Testis (tissue), 3 donors: ENCODE measurements around the gene VDR. TPM values are rescaled to one million over a fixed set of nuclear protein-coding genes. Genes with fewer than 3 reads are reported as not detected.
"Not testable (repeated sequence)": the region's sequence is repeated elsewhere in the genome, so short reads cannot be mapped to it uniquely, and the experiment has no call there.

Experiments used
- DNase-seq: peaks from one replicate; pipeline ENCODE4 v3.0.0-alpha.2; 2019
- H3K27ac ChIP-seq, 2 donors: fragments of 200-600 bp; sonication (generic); one replicate each; pipeline ENCODE4 v1.5.1; 2019
- H3K27me3 ChIP-seq: fragments of 200-600 bp; sonication (generic); one replicate; pipeline ENCODE4 v1.5.1; 2019
- H3K36me3 ChIP-seq: fragments of 200-600 bp; sonication (generic); one replicate; pipeline ENCODE4 v1.5.1; 2017; ENCODE audit warnings: low read depth; ENCODE audit errors: missing control alignments
- H3K4me1 ChIP-seq: fragments of 200-600 bp; sonication (generic); one replicate; pipeline ENCODE4 v1.5.1; 2019
- H3K4me3 ChIP-seq, 2 donors: fragments of 200-600 bp; sonication (generic); one replicate each; pipeline ENCODE4 v1.5.1; 2017 to 2019
- H3K9me3 ChIP-seq: fragments of 200-600 bp; sonication (generic); one replicate; pipeline ENCODE4 v1.5.1; 2017
- CTCF ChIP-seq, 3 experiments: fragments of 450-650 bp in 2 of 3; fragments of 200-600 bp in 1 of 3; sonication (generic) in 1 of 3; IDR thresholded peaks; one replicate each; pipeline ENCODE4 v1.5.1; 2016 to 2019; ENCODE audit warnings: antibody characterized with exemption in 3 of 3, mild to moderate bottlenecking in 2 of 3, moderate library complexity in 1 of 3
- POLR2A ChIP-seq: fragments of 450-650 bp; IDR thresholded peaks from one replicate; pipeline ENCODE4 v1.6.1; 2017; ENCODE audit warnings: antibody characterized with exemption, mild to moderate bottlenecking, moderate library complexity
- whole genome bisulfite sequencing, 2 donors: methylation state at CpG; one replicate each; pipeline ENCODE4 v1.1.5; 2018; 5-methylcytosine and 5-hydroxymethylcytosine counted together
- intact Hi-C: fragments of 100-400 bp; cut with DNase I; formaldehyde crosslinking; loops from one replicate; pipeline ENCODE4 v1.15.1; 2023; ENCODE audit warnings: low total_unique reads
- polyA plus RNA-seq: library from polyadenylated mRNA; stranded (reverse); fragments of 350-450 nt; fragmentation: Illumina TruSeq; extraction: RNeasy Lipid Tissue Mini Kit (QIAGEN cat#74804); gene quantifications from one replicate; pipeline ENCODE4 v1.2.3, GENCODE V29; 2014; ENCODE audit warnings: low read depth, low replicate concordance; ENCODE audit not compliant: insufficient read depth
- total RNA-seq, 2 donors: library from RNA; depleted of rRNA; stranded (reverse); fragments of >200 nt; gene quantifications; one replicate each; pipeline ENCODE4 v1.2.3, GENCODE V29; 2016

VDR gene
- total and polyA plus RNA-seq, 3 donors from 2014 or later = 1.4 to 3.7 (median 2.9) TPM

DNA sequence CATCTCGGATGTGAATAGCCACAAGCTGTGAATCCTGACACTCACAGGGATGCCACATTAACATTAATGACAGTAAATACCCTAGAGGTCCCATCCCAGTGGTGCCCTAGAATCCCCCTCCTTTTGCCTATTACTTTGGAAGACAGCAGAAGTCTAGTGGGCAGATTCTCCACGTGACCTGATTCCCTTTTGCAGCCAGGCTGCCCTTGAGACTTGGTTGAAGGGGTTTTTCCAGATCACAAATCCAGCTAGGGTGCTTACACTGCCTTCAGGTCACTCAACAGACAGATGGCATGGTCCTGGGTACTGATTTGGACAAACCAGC is 93.8 kb downstream of the VDR start:
- no peaks in the 10 kb centered on the region for H3K27me3 ChIP-seq
- no peaks in the 10 kb centered on the region for H3K36me3 ChIP-seq
- intact Hi-C loops = no loop called here
- TF ChIP-seq POLR2A (no peak), CTCF (IDR thresholded peaks at IDR 0.05) (peak in 1 of 3 experiments; percentile 0)
- peak overlapping the region; percentile 91 to 94 for H3K27ac ChIP-seq
- WGBS, 2 donors = 42 to 51% methylated on average over 2 of the region's 2 CpGs
- H3K4me3 ChIP-seq = no peak overlapping the region
- no peak for DNase-seq
- no peaks in the 10 kb centered on the region for H3K9me3 ChIP-seq
- peaks cover 64% of the 10 kb centered on the region for H3K4me1 ChIP-seq

DNA sequence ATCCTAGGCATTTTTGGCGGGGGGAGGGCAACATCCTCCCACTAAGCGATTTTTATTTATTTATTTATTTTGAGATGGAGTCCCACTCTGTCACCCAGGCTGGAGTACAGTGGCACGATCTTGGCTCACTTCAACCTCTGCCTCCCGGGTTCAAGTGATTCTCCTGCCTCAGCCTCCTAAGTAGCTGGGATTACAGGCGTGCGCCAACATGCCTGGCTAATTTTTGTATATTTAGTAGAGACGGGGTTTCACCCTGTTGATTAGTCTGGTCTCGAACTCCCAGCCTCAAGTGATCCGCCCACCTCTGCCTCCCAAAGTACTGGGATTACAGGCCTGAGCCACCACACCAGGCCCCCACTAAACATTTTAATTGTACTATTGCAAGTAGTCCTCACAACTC is 95.3 kb downstream of the VDR start:
- WGBS, 2 donors = 88 to 93% methylated on average over 9 of the region's 9 CpGs
- H3K36me3 ChIP-seq, DNase-seq, intact Hi-C loops, H3K27ac ChIP-seq, H3K4me3 ChIP-seq, H3K27me3 ChIP-seq, H3K9me3 ChIP-seq: not testable (repeated sequence)
- H3K4me1 ChIP-seq = peaks cover 72% of the 10 kb centered on the region

DNA sequence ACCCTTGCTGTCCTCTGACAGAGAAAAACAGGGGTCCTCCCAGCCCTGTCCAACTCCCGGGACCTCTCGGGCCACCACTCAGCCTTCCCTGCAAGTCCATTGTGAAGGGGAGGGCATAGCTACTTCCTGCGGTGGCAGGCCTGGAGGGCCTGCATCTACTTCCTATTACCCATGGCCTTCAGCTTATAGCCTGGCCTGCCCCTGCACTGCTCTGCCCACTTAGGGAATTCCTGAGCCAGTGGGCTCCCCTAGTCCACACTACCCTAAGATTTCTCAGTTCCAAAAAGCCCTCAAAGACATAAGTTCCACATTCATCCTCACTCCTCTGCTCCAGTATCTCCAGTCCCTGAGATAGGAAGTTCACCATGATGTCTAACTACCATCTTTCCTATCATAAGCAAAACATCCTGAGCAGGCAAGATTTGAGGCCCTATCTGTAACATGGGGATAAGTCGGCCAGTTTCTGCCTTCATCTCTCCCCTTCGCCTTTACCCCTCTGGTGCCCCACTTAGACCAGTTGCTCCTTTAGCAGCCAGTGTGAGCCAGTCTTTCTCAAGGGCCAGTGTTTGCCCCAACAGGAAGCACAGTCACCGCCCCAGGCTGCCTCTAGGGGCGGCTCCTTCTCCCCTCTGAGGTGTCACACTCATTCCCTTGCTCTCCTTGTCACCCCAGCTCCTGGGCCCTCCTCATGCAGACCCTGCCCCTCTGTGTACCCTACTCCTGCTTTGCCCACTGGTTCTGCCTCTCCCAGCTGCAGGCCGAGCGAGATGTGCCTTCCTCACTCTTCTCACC is 96.0 kb downstream of the VDR start:
- peak overlapping the region; percentile 4 to 72 for H3K27ac ChIP-seq
- no peaks in the 10 kb centered on the region for H3K36me3 ChIP-seq
- H3K9me3 ChIP-seq = no peaks in the 10 kb centered on the region
- intact Hi-C loops = no loop called here
- TF ChIP-seq POLR2A (no peak), CTCF (IDR thresholded peaks at IDR 0.05) (no peak)
- no peaks in the 10 kb centered on the region for H3K27me3 ChIP-seq
- no peak overlapping the region for H3K4me3 ChIP-seq
- H3K4me1 ChIP-seq = peaks cover 72% of the 10 kb centered on the region
- no peak for DNase-seq
- 74 to 82% methylated on average over 9 of the region's 9 CpGs for WGBS, 2 donors

- DNase-seq = no peak
- H3K27me3 ChIP-seq = no peaks in the 10 kb centered on the region
- peak overlapping the region; percentile 4 to 72 for H3K27ac ChIP-seq
- peaks cover 72% of the 10 kb centered on the region for H3K4me1 ChIP-seq
- no peak for TF ChIP-seq POLR2A
- no peak for TF ChIP-seq CTCF (IDR thresholded peaks at IDR 0.05)
- no peaks in the 10 kb centered on the region for H3K9me3 ChIP-seq
- no peaks in the 10 kb centered on the region for H3K36me3 ChIP-seq
- WGBS, 2 donors = 10 to 31% methylated on average over 2 to 9 of the region's 9 CpGs
- H3K4me3 ChIP-seq = no peak overlapping the region
- intact Hi-C loops = no loop called here
These were observed 96.7 kb downstream of the VDR start for GRCh38 chr12:47808050-47808449.

DNA sequence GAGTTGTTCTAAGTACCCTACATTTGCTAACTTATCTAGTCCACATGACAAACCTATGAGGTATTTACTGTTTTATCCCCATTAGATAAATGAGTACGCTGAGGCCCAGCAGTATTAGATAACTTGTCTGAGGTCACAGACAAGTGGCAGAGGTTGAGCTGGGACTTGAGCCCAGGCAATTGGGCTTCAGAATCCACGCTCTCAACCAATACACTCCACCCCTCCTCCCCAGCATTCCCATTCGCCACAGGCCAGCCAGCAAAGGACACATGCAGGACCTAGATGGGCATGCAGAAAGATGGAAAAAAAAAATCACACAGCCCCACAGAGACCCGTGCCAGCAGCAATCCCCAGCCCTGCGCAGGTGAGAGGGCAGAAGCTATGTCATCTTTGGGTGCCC is 97.5 kb downstream of the VDR start:
- WGBS, 2 donors = 33 to 55% methylated on average over 5 of the region's 5 CpGs
- intact Hi-C loops = no loop called here
- peak; percentile 43 for DNase-seq

More for the DNA sequence above, 97.5 kb downstream of the VDR start:
- H3K36me3 ChIP-seq = no peaks in the 10 kb centered on the region
- H3K4me1 ChIP-seq = peaks cover 75% of the 10 kb centered on the region
- no peaks in the 10 kb centered on the region for H3K9me3 ChIP-seq
- peak overlapping the region; percentile 4 to 72 for H3K27ac ChIP-seq
- TF ChIP-seq POLR2A (no peak), CTCF (IDR thresholded peaks at IDR 0.05) (no peak)
- H3K27me3 ChIP-seq = no peaks in the 10 kb centered on the region
- H3K4me3 ChIP-seq = no peak overlapping the region
